GM10248 (cell line): ENCODE results near the gene ZCCHC4.

Experiments
- CTCF ChIA-PET: fragments of 300-600 bp; sonication (Branson Sonifier 250); formaldehyde crosslinking; extraction: SDS; loops from one replicate; lab custom pipeline; 2021; ENCODE audit warnings: antibody characterized with exemption; lab: Yijun Ruan, JAX
- POLR2A ChIA-PET: fragments of 350-650 bp; sonication (Branson Sonifier 250); formaldehyde crosslinking; extraction: SDS; loops from one replicate; lab custom pipeline; 2020; ENCODE audit warnings: antibody characterized with exemption; lab: Yijun Ruan, JAX
- DNase-seq: peaks from one replicate; pipeline ENCODE4 v3.0.0; 2012; ENCODE audit errors: extremely low spot score
- TF ChIP-seq, protein P1 (sequence below): IDR thresholded peaks from 2 replicates; pipeline ENCODE4 v1.5.1; 2012; ENCODE audit warnings: mild to moderate bottlenecking, low read depth; ENCODE audit errors: extremely low read depth, missing control alignments, control extremely low read depth

The ZCCHC4 gene, protein sequence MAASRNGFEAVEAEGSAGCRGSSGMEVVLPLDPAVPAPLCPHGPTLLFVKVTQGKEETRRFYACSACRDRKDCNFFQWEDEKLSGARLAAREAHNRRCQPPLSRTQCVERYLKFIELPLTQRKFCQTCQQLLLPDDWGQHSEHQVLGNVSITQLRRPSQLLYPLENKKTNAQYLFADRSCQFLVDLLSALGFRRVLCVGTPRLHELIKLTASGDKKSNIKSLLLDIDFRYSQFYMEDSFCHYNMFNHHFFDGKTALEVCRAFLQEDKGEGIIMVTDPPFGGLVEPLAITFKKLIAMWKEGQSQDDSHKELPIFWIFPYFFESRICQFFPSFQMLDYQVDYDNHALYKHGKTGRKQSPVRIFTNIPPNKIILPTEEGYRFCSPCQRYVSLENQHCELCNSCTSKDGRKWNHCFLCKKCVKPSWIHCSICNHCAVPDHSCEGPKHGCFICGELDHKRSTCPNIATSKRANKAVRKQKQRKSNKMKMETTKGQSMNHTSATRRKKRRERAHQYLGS

DNA sequence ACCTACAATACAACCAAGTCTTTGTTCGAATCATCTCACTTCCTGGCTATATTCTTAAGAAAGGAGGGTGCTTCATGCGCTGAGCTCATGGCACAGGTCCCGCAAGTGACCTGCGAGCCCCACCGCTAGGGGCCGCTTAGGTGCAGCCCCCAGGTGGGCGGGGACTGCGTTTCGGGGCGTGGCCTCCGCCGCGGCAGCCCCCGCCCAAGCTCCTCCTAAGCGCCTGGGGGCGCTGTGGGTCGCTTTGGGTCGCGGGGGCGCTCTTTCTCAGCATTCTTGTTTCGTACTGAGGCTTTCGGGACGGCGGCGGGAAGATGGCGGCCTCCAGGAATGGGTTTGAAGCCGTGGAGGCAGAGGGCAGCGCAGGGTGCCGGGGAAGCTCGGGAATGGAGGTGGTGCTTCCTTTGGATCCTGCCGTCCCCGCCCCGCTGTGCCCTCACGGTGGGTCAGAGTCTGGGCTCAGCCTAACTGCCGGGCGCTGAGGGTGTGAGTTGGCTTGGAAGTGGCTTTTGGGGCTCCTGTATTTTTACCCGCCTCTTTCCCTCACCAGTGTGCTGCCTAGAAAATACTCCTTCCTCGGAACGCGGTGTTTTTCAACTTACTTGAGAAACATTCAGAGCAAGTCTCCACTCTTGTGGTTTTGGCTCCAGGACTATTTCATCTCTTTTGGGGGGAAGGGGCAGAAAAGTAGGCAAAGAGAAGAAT, at the start of gene ZCCHC4:
Gene ZCCHC4 (plus strand): TSS at position 279 of the 705 bp plus-strand sequence. CDS start 36 bp downstream, at position 315.
- ChIA-PET CTCF (interaction anchor here (0.7 to 6.0 kb wide), 56 partner anchors 9 to 565 kb away, joined by 3 to 64 read pairs (median 6); partner anchors contain the start of genes ANAPC4 and PI4K2B), POLR2A (interaction anchor here (0.7 to 0.9 kb wide), 2 partner anchors 73 to 1548 kb away, joined by 3 to 4 read pairs; no protein-coding TSS in a partner anchor)
- TF ChIP-seq, protein P1, sequence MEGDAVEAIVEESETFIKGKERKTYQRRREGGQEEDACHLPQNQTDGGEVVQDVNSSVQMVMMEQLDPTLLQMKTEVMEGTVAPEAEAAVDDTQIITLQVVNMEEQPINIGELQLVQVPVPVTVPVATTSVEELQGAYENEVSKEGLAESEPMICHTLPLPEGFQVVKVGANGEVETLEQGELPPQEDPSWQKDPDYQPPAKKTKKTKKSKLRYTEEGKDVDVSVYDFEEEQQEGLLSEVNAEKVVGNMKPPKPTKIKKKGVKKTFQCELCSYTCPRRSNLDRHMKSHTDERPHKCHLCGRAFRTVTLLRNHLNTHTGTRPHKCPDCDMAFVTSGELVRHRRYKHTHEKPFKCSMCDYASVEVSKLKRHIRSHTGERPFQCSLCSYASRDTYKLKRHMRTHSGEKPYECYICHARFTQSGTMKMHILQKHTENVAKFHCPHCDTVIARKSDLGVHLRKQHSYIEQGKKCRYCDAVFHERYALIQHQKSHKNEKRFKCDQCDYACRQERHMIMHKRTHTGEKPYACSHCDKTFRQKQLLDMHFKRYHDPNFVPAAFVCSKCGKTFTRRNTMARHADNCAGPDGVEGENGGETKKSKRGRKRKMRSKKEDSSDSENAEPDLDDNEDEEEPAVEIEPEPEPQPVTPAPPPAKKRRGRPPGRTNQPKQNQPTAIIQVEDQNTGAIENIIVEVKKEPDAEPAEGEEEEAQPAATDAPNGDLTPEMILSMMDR = peak; percentile 95

DNA sequence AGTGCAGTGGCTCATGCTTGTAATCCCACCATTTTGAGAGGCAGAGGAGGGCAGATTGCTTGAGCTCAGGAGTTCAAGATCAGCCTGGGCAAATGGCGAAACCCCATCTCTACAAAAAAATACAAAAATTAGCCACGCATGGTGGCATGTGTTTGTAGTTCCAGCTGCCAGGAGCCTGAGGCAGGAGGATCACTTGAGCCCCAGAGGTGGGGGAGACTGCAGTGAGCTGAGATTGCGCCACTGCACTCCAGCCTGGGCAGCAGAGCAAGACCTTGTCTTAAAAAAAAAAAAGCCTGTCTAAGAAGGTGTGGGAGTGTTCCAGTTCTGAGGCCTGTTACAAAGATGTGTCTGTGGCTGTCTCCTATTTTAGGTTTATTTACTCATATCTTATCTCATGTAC, 40.7 kb upstream of the ZCCHC4 start:
- TF ChIP-seq, protein P1 = no peak
- DNase-seq = no peak
- ChIA-PET CTCF (interaction anchor here (1.1 to 2.3 kb wide), 4 partner anchors 19 to 96 kb away, joined by 3 to 12 read pairs (median 6); partner anchors contain the start of gene ZCCHC4), POLR2A (no interaction called here)

More for the DNA sequence above, at the start of gene ZCCHC4:
- DNase-seq = peak; percentile 91

DNA sequence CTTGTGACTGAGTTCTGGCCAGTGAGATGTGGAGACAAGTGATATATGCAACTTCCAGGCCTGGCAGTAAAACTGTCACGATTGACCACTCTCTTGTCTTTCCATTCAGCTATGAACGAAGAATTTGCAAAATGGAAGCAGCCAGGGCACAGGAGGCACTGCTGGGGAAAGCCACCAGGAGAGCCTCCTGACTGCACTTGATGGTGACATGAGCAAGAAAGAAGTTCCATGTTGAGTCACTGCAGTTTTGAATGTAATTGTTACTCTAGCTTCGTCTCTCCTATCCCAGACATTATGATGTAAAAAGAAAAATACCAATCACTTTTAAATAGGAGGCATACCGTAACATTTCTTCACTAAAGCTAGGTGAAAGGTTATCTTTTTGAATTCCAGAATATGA, 32.4 kb upstream of the ZCCHC4 start:
- CTCF ChIA-PET = interaction anchor here (1.2 kb wide), 1 partner anchor 32 kb away, joined by 6 read pairs; the partner anchor contains the start of gene ZCCHC4
- POLR2A ChIA-PET = interaction anchor here (0.6 kb wide), 1 partner anchor 86 kb away, joined by 10 read pairs; no protein-coding TSS in a partner anchor
- DNase-seq = no peak
- TF ChIP-seq, protein P1 = no peak

DNA sequence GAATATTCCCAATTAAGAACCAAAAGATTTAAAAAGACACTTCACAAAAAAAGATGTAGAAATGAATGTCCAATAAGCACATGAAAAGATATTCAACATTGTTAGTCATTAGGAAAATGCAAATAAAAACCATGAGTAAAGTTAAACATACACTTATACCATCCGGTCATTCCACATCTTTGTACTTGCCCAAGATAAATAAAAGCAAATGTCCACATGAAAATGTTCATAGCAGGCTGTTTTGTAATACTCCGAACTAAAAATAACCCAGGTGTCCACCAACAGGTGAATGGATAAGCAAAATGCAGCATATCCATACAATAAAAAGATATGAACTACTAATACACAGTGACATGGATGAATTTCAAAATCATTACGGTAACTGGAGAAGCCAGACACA, 28.6 kb upstream of the ZCCHC4 start:
- POLR2A ChIA-PET = no interaction called here

DNA sequence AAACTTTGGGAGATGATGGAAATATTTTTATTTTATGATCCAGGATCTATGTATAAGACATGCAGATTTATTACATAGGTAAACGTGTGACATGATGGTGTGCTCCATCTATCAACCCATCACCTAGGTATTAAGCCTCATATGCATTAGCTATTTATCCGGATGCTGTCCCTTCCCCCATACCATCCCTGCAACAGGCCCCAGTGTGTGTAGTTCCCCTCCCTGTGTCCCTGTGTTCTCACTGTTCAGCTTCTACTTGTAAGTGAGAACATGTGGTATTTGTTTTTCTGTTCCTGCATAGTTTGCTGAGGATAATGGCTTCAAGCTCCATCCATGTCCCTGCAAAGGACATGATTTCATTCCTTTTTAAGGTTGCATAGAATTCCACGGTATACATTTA, 28.1 kb upstream of the ZCCHC4 start:
- DNase-seq = no peak
- TF ChIP-seq, protein P1 = no peak
- POLR2A ChIA-PET = no interaction called here
- CTCF ChIA-PET = interaction anchor here (1.2 to 3.1 kb wide), 2 partner anchors 14 to 28 kb away, joined by 3 to 11 read pairs; partner anchors contain the start of gene ZCCHC4

More for the DNA sequence above, 28.6 kb upstream of the ZCCHC4 start:
- DNase-seq = no peak
- TF ChIP-seq, protein P1 = no peak
- CTCF ChIA-PET = interaction anchor here (1.2 to 3.1 kb wide), 3 partner anchors 12 to 29 kb away, joined by 3 to 11 read pairs (median 3); partner anchors contain the start of gene ZCCHC4

DNA sequence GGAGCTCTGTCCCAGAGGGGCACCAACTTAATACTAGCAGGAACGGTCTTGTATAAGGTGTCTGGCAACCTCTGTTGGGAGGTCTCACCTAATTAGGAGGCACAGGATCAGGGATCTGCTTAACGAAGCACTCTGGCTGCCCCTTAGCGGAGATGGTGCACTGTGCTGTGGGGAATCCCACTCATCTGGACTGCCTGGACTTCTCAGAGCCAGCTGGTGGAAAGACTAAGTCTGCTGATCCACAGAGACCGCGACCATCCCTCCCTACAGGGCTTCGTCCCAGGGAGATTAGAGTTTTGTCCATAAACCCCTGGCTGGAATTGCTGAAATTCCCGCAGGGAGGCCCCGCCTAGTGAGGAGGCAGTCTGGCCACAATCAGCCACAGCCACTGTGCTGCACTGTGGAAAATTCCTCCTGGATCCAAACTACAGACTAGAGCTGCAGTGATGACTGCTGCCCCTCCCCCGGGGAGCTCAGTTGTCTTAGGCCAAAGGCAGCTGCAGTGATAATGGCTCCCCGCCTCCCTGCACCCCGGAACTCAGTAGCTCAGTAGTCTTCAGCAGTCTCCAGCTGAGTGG, 22.0 kb upstream of the ZCCHC4 start:
- DNase-seq = no peak

More for the DNA sequence above, 22.0 kb upstream of the ZCCHC4 start:
- ChIA-PET POLR2A (no interaction called here), CTCF (interaction anchor here (1.2 to 5.1 kb wide), 3 partner anchors 18 to 55 kb away, joined by 3 to 31 read pairs (median 3); partner anchors contain the start of gene ZCCHC4)
- TF ChIP-seq, protein P1 = no peak
